Neural progenitor cell (in vitro differentiated cells): ENCODE measurements around the gene MID1. TPM values are rescaled to one million over a fixed set of nuclear protein-coding genes. Genes with fewer than 3 reads are reported as not detected.

Experiments used
- DNase-seq: peaks from one replicate; pipeline ENCODE4 v3.0.0-alpha.2; 2016; ENCODE audit warnings: low spot score
- H2AFZ ChIP-seq: fragments of 200-600 bp; sonication (generic); replicated peaks from 2 replicates; pipeline ENCODE4 v1.6.1; 2016; ENCODE audit warnings: antibody characterized with exemption
- H3F3A ChIP-seq: fragments of 200-600 bp; sonication (generic); 2 replicates; pipeline ENCODE4 v1.6.1; 2016; ENCODE audit warnings: antibody characterized with exemption, low read depth
- H3K27ac ChIP-seq: fragments of 200-600 bp; sonication (generic); 2 replicates; pipeline ENCODE4 v1.5.1; 2016; ENCODE audit warnings: mild to moderate bottlenecking
- H3K27me3 ChIP-seq: fragments of 200-600 bp; sonication (generic); 2 replicates; pipeline ENCODE4 v1.6.1; 2016; ENCODE audit warnings: mild to moderate bottlenecking, moderate library complexity
- H3K36me3 ChIP-seq: fragments of 200-600 bp; sonication (generic); 2 replicates; pipeline ENCODE4 v1.5.1; 2016
- H3K4me1 ChIP-seq: fragments of 200-600 bp; sonication (generic); 2 replicates; pipeline ENCODE4 v1.6.1; 2016; ENCODE audit warnings: mixed run types
- H3K4me2 ChIP-seq: fragments of 200-600 bp; sonication (generic); 2 replicates; pipeline ENCODE4 v1.6.1; 2016
- H3K4me3 ChIP-seq: fragments of 200-600 bp; sonication (generic); 2 replicates; pipeline ENCODE4 v1.5.1; 2016
- H3K79me2 ChIP-seq: fragments of 200-600 bp; sonication (generic); 2 replicates; pipeline ENCODE4 v1.6.1; 2016; ENCODE audit warnings: low read depth
- H3K9ac ChIP-seq: fragments of 200-600 bp; sonication (generic); 2 replicates; pipeline ENCODE4 v1.6.1; 2016
- H3K9me3 ChIP-seq: fragments of 200-600 bp; sonication (generic); 2 replicates; pipeline ENCODE4 v1.5.1; 2016; ENCODE audit warnings: low read depth
- H4K20me1 ChIP-seq: fragments of 200-600 bp; sonication (generic); 2 replicates; pipeline ENCODE4 v1.6.1; 2016; ENCODE audit warnings: low read depth
- H3K27ac Mint-ChIP-seq: 3 replicates; pipeline ENCODE4 v1.8.0; 2021; ENCODE audit warnings: mixed read lengths
- H3K27me3 Mint-ChIP-seq: 2 replicates; pipeline ENCODE4 v1.8.0; 2022; ENCODE audit warnings: low read depth, mild to moderate bottlenecking, inconsistent platforms, moderate library complexity, mixed read lengths; ENCODE audit not compliant: insufficient read depth
- H3K36me3 Mint-ChIP-seq: 3 replicates; pipeline ENCODE4 v1.8.0; 2021; ENCODE audit warnings: mixed read lengths
- H3K4me1 Mint-ChIP-seq: 3 replicates; pipeline ENCODE4 v1.8.0; 2021; ENCODE audit warnings: mixed read lengths
- H3K4me3 Mint-ChIP-seq: 3 replicates; pipeline ENCODE4 v1.8.0; 2021; ENCODE audit warnings: mild to moderate bottlenecking, moderate library complexity, mixed read lengths
- H3K9me3 Mint-ChIP-seq: 3 replicates; pipeline ENCODE4 v1.8.0; 2020; ENCODE audit warnings: mixed read lengths
- CTCF ChIP-seq: fragments of 200-600 bp; sonication (generic); IDR thresholded peaks from 2 replicates; pipeline ENCODE4 v1.5.1; 2017; ENCODE audit warnings: antibody characterized with exemption, mild to moderate bottlenecking
- EZH2 ChIP-seq: fragments of 200-600 bp; sonication (generic); IDR thresholded peaks from 2 replicates; pipeline ENCODE4 v1.6.1; 2017; ENCODE audit warnings: antibody characterized with exemption, mild to moderate bottlenecking, moderate library complexity
- EZH2phosphoT487 ChIP-seq: fragments of 200-600 bp; sonication (generic); IDR thresholded peaks from 2 replicates; pipeline ENCODE4 v1.6.1; 2017; ENCODE audit warnings: antibody characterized with exemption
- total RNA-seq: library from RNA; depleted of rRNA; stranded (reverse); fragments of >200 nt; gene quantifications from 2 replicates; pipeline ENCODE4 v1.2.3, GENCODE V29; 2015; ENCODE audit warnings: low replicate concordance

The MID1 gene
- total RNA-seq, 1 donor from 2014 or later, result 29.5 TPM

- no peak overlapping the region for H3K4me2 ChIP-seq
- no peak overlapping the region for H3K27ac ChIP-seq
- peaks cover 14% of the 10 kb centered on the region for H3K4me1 Mint-ChIP-seq
- H3K79me2 ChIP-seq, result no peaks in the 10 kb centered on the region
- H3K4me3 ChIP-seq, result no peak overlapping the region
- TF ChIP-seq EZH2phosphoT487, result no peak
- TF ChIP-seq EZH2, result no peak
- no peak for TF ChIP-seq CTCF
- no peak overlapping the region for H3K4me3 Mint-ChIP-seq
- no peaks in the 10 kb centered on the region for H3K27me3 ChIP-seq
- no peak for DNase-seq
- no peak overlapping the region for H3K27ac Mint-ChIP-seq
- no peaks in the 10 kb centered on the region for H4K20me1 ChIP-seq
- H3K36me3 Mint-ChIP-seq, result peaks cover 31% of the 10 kb centered on the region
- no peaks in the 10 kb centered on the region for H3K9me3 ChIP-seq
- no peaks in the 10 kb centered on the region for H3K4me1 ChIP-seq
- H3K36me3 ChIP-seq, result no peaks in the 10 kb centered on the region
- H3K9ac ChIP-seq, result no peak overlapping the region
- peaks cover 2% of the 10 kb centered on the region for H3K27me3 Mint-ChIP-seq
- H2AFZ ChIP-seq, result no peak overlapping the region
- H3F3A ChIP-seq, result no peaks in the 10 kb centered on the region
- H3K9me3 Mint-ChIP-seq, result peaks cover 3% of the 10 kb centered on the region
Observed at GRCh38 chrX:10486373-10486772, 134.0 kb downstream of the MID1 start.

GRCh38 chrX:10485326-10485725, 135.1 kb downstream of the MID1 start:
- Histone ChIP-seq H2AFZ (no peak overlapping the region), H3K36me3 (no peaks in the 10 kb centered on the region), H3K79me2 (no peaks in the 10 kb centered on the region), H3K27me3 (no peaks in the 10 kb centered on the region), H3K4me1 (no peaks in the 10 kb centered on the region), H3K4me3 (no peak overlapping the region), H3K27ac (no peak overlapping the region), H3K9ac (no peak overlapping the region), H4K20me1 (no peaks in the 10 kb centered on the region), H3K9me3 (no peaks in the 10 kb centered on the region), H3K4me2 (no peak overlapping the region), H3F3A (no peaks in the 10 kb centered on the region)
- peaks cover 32% of the 10 kb centered on the region for H3K36me3 Mint-ChIP-seq
- peaks cover 14% of the 10 kb centered on the region for H3K4me1 Mint-ChIP-seq
- no peak for TF ChIP-seq EZH2
- TF ChIP-seq CTCF, result no peak
- no peak for TF ChIP-seq EZH2phosphoT487
- no peak overlapping the region for H3K4me3 Mint-ChIP-seq
- peaks cover 2% of the 10 kb centered on the region for H3K27me3 Mint-ChIP-seq
- no peak overlapping the region for H3K27ac Mint-ChIP-seq
- peaks cover 3% of the 10 kb centered on the region for H3K9me3 Mint-ChIP-seq
- no peak for DNase-seq

- peaks cover 35% of the 10 kb centered on the region for H3K36me3 Mint-ChIP-seq
- Histone ChIP-seq H3K27ac (no peak overlapping the region), H2AFZ (no peak overlapping the region), H3K4me3 (no peak overlapping the region), H4K20me1 (no peaks in the 10 kb centered on the region), H3K36me3 (peaks cover 3% of the 10 kb centered on the region), H3K9ac (no peak overlapping the region), H3F3A (no peaks in the 10 kb centered on the region), H3K27me3 (no peaks in the 10 kb centered on the region), H3K4me1 (no peaks in the 10 kb centered on the region), H3K4me2 (no peak overlapping the region), H3K9me3 (no peaks in the 10 kb centered on the region), H3K79me2 (no peaks in the 10 kb centered on the region)
- TF ChIP-seq CTCF (no peak), EZH2phosphoT487 (no peak)
- no peak overlapping the region for H3K27ac Mint-ChIP-seq
- peaks cover 2% of the 10 kb centered on the region for H3K27me3 Mint-ChIP-seq
- peaks cover 3% of the 10 kb centered on the region for H3K9me3 Mint-ChIP-seq
- H3K4me3 Mint-ChIP-seq, result no peak overlapping the region
- peaks cover 14% of the 10 kb centered on the region for H3K4me1 Mint-ChIP-seq
- no peak for DNase-seq
Observed at GRCh38 chrX:10484683-10485247, 135.6 kb downstream of the MID1 start.
